Calu3 (cell line): Measurements from ENCODE around the gene HECW1. TPM values are rescaled to one million over a fixed set of nuclear protein-coding genes. Genes with fewer than 3 reads are reported as not detected.
"Not testable (repeated sequence)": the region's sequence is repeated elsewhere in the genome, so short reads cannot be mapped to it uniquely, and the experiment has no call there.

Experiments
- BruUV-seq: library from RNA; stranded (reverse); fragments of 400-500 nt; replicated peaks from 2 replicates; lab custom pipeline; 2021; lab: Mats Ljungman, UMichigan
- CTCF ChIA-PET: fragments of 300-600 bp; sonication (Branson Sonifier 250); formaldehyde crosslinking; loops from one replicate; lab custom pipeline; 2022; ENCODE audit warnings: antibody characterized with exemption; lab: Charles Lee
- DNase-seq: peaks from one replicate; pipeline ENCODE4 v3.0.0; 2022
- H3K27ac Mint-ChIP-seq: one replicate; pipeline ENCODE4 v1.8.0; 2022; ENCODE audit warnings: mixed read lengths; ENCODE audit not compliant: unreplicated experiment
- H3K27me3 Mint-ChIP-seq: one replicate; pipeline ENCODE4 v1.8.0; 2022; ENCODE audit warnings: mixed read lengths; ENCODE audit not compliant: unreplicated experiment
- H3K36me3 Mint-ChIP-seq: one replicate; pipeline ENCODE4 v1.8.0; 2022; ENCODE audit warnings: mild to moderate bottlenecking, moderate library complexity, mixed read lengths; ENCODE audit not compliant: insufficient read depth, unreplicated experiment
- H3K4me1 Mint-ChIP-seq: one replicate; pipeline ENCODE4 v1.8.0; 2022; ENCODE audit warnings: mild to moderate bottlenecking, low read depth, mixed read lengths; ENCODE audit not compliant: unreplicated experiment
- H3K4me3 Mint-ChIP-seq: one replicate; pipeline ENCODE4 v1.8.0; 2022; ENCODE audit warnings: mild to moderate bottlenecking, low read depth, moderate library complexity, mixed read lengths; ENCODE audit not compliant: unreplicated experiment
- H3K9me3 Mint-ChIP-seq: one replicate; pipeline ENCODE4 v1.8.0; 2022; ENCODE audit warnings: low read depth, mixed read lengths; ENCODE audit not compliant: unreplicated experiment
- CTCF ChIP-seq: fragments of 200-600 bp; IDR thresholded peaks from one replicate; pipeline ENCODE4 v1.8.0; 2022; ENCODE audit warnings: antibody characterized with exemption; ENCODE audit not compliant: unreplicated experiment
- intact Hi-C: fragments of 100-400 bp; cut with micrococcal nuclease; formaldehyde crosslinking; loops from one replicate; pipeline ENCODE4 v1.10.0; 2022; ENCODE audit not compliant: unreplicated experiment
- total RNA-seq: library from RNA; stranded (reverse); gene quantifications from 2 replicates; pipeline ENCODE4 v1.2.3, GENCODE V29; 2022

Gene HECW1
- total RNA-seq, 1 experiment from 2014 or later, result 0.33 TPM

DNA sequence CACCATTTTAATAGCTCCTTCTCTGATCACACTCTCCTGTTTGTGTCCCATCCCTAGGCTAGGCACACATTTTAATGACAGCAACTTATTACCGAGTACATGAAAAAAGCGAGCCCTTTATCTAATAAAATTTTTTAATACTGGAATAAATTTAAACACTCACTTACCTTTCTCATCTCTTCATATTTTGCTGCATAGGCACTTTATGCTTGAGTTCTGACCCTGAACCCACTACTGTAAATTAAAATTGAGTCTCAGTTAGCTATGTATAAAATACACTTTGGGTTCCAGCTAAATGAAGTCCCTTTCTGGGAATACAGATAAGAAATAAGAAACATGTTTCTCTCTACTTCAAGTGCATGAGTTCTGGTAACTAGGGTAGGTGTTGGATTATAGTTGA lies 104.6 kb downstream of the HECW1 start:
- peaks cover 38% of the 10 kb centered on the region for H3K27me3 Mint-ChIP-seq

GRCh38 chr7:43218901-43219300 lies 106.5 kb downstream of the HECW1 start:
- H3K27ac Mint-ChIP-seq, H3K9me3 Mint-ChIP-seq, CTCF ChIA-PET, H3K4me3 Mint-ChIP-seq, H3K36me3 Mint-ChIP-seq, BruUV-seq, DNase-seq, intact Hi-C loops, H3K4me1 Mint-ChIP-seq: not testable (repeated sequence)
- H3K27me3 Mint-ChIP-seq, result peaks cover 38% of the 10 kb centered on the region

More for the DNA sequence above, 104.6 kb downstream of the HECW1 start:
- no peak for TF ChIP-seq CTCF
- no peak for DNase-seq
- H3K36me3 Mint-ChIP-seq, result no peaks in the 10 kb centered on the region
- intact Hi-C loops, result no loop called here
- H3K4me1 Mint-ChIP-seq, result no peaks in the 10 kb centered on the region
- no TSS peak for BruUV-seq
- H3K4me3 Mint-ChIP-seq, result no peak overlapping the region
- CTCF ChIA-PET, result no interaction called here
- no peak overlapping the region for H3K27ac Mint-ChIP-seq
- peaks cover 3% of the 10 kb centered on the region for H3K9me3 Mint-ChIP-seq

- H3K27ac Mint-ChIP-seq, result no peak overlapping the region
- peaks cover 3% of the 10 kb centered on the region for H3K9me3 Mint-ChIP-seq
- TF ChIP-seq CTCF, result no peak
- BruUV-seq, result no TSS peak
- H3K4me1 Mint-ChIP-seq, result no peaks in the 10 kb centered on the region
- H3K36me3 Mint-ChIP-seq, result no peaks in the 10 kb centered on the region
- no peak overlapping the region for H3K4me3 Mint-ChIP-seq
- CTCF ChIA-PET, result no interaction called here
- intact Hi-C loops, result no loop called here
- DNase-seq, result no peak
- H3K27me3 Mint-ChIP-seq, result peaks cover 28% of the 10 kb centered on the region
These were observed 107.8 kb downstream of the HECW1 start for GRCh38 chr7:43220250-43220649.

- TF ChIP-seq CTCF, result no peak
- CTCF ChIA-PET, result no interaction called here
These were observed 108.3 kb downstream of the HECW1 start for GRCh38 chr7:43220742-43221141.

DNA sequence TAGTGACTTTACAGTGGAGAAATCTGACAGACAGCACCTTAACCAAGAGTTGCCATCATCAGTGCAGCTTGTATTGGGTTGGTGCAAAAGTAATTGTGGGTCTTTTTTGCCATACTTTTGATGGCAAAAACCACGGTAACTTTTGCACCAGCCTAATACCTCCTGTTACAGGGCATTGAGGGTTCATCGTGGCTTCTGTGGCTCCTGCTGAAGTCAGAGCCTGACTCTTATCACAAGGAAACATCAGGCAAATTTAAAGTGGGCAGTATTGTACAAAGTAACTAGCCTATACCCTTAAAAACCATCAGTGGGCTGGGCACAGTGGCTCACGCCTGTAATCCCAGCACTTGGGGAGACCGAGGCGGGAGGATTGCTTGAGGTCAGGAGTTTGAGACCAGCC lies 117.4 kb downstream of the HECW1 start:
- TF ChIP-seq CTCF, result no peak
- intact Hi-C loops, result no loop called here
- Mint-ChIP-seq H3K4me1 (no peaks in the 10 kb centered on the region), H3K9me3 (no peaks in the 10 kb centered on the region), H3K36me3 (no peaks in the 10 kb centered on the region), H3K27ac (no peak overlapping the region), H3K27me3 (peaks cover 37% of the 10 kb centered on the region), H3K4me3 (no peak overlapping the region)
- BruUV-seq, result no TSS peak
- DNase-seq, result no peak
- CTCF ChIA-PET, result interaction anchor here (0.6 kb wide), 1 partner anchor 318 kb away, joined by 3 read pairs; the partner anchor contains the start of gene C7orf25

More at GRCh38 chr7:43220742-43221141, 108.3 kb downstream of the HECW1 start:
- H3K4me3 Mint-ChIP-seq, result no peak overlapping the region
- no peaks in the 10 kb centered on the region for H3K4me1 Mint-ChIP-seq
- no peaks in the 10 kb centered on the region for H3K36me3 Mint-ChIP-seq
- H3K27me3 Mint-ChIP-seq, result peaks cover 25% of the 10 kb centered on the region
- no peak for DNase-seq
- H3K27ac Mint-ChIP-seq, result no peak overlapping the region
- peaks cover 3% of the 10 kb centered on the region for H3K9me3 Mint-ChIP-seq
- no TSS peak for BruUV-seq
- intact Hi-C loops, result no loop called here
